ENCODE measurements around the gene TOPAZ1. TPM values are rescaled to one million over a fixed set of nuclear protein-coding genes. Genes with fewer than 3 reads are reported as not detected.

The TOPAZ1 gene
- not detected in 2 replicates for total RNA-seq

DNA sequence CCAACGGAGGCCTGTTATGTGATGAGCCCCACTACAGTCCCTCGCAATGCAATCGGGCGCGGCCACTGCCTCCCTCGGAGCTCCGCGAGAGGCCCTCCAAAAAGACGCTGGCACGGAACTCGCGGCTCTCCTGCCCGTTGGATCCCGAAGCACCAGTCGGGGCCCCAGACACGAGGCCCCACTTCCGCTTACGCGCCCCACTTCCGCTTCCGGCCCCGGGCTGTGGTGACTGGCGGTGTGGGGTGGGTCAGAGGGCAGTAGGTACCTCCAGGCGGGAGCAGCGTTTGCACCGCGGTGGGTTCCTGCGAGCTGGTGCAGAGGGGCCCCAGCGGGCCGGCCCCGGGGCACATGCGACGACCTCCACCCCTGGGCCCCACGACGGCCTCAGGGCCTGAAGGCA lies at the start of gene TOPAZ1:
Gene TOPAZ1, plus strand, starts transcription at position 181 of the 400 bp plus-strand sequence. Its CDS starts 168 bp downstream, at position 349.

DNA sequence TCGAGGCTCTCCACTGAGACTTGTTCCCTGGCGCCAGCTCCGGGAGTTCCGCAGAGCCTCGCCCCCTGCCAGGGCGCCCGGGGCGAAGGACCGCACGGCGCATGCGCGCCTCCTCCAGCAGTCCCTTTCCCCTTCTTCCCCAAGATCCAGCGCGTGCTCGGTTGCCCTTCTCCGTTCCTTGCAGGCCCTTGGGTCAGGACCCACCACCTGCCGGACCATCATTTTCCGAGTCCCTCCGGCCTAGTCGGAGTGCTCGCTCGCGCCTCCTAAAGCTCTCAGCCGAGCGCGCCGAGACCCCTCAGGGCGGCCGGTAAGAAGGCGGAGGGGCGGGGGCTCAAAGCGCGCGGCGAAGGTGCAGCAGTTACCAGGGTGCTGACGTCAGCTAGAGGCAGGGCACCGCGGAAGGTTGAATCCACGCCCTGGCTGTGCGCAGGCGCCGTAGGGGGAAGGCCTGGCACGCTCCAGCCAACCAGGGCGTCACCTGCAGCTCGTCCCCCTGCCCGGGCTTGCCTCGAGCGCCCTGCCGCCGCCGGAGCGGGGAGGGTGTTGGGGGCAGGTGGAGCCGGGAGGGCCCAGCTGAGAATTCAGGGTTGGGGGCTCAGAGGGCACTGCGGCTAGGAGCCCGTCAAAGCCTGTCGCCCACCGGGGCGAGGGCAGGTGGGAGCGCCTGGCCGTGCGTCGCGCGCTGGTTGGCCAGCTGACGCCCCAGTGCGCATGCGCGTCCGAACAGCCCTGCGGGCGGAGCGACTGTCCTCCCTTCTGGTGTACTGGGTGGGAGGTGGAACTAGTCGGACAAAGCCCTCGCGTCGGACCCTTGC lies 96.5 kb downstream of the TOPAZ1 start, which contains the start of gene TCAIM:
Gene TCAIM, plus strand, starts transcription at position 757 of the 818 bp plus-strand sequence. CDS start 16,017 bp downstream, outside the sequence.

Other genes starting within 250 kb of the TOPAZ1 start
- 28.9 and 30.3 TPM in 2 replicates for gene TCAIM, start 96.9 kb downstream of the TOPAZ1 start, total RNA-seq
- 9.8 and 10.2 TPM in 2 replicates for gene ZNF445, start 235.8 kb downstream of the TOPAZ1 start, total RNA-seq